Gastrocnemius medialis (tissue), 4 donors: Measurements from ENCODE around the gene PPP3CA. TPM values are rescaled to one million over a fixed set of nuclear protein-coding genes. Genes with fewer than 3 reads are reported as not detected.

Experiments used
- ATAC-seq, 2 donors: fragments of 150-250 bp; one replicate each; pipeline ENCODE4 v1.9.1; 2016
- DNase-seq, 2 donors: peaks; one replicate each; pipeline ENCODE4 v3.0.0-alpha.2; 2019
- H3K27ac ChIP-seq, 4 donors: fragments of 200-600 bp; sonication (generic); 1 replicate in 1 of 4; 2 replicates in 3 of 4; pipeline ENCODE4 v1.5.1; 2016 to 2018; ENCODE audit warnings: mild to moderate bottlenecking in 2 of 4, moderate library complexity in 1 of 4
- H3K27me3 ChIP-seq, 3 donors: fragments of 200-600 bp; sonication (generic) in 2 of 3; 1 replicate in 1 of 3; 2 replicates in 2 of 3; pipeline versions ENCODE4 v1.5.1 to v1.6.0; 2016 to 2019; ENCODE audit warnings: mild to moderate bottlenecking in 1 of 3, moderate library complexity in 1 of 3
- H3K36me3 ChIP-seq, 2 donors: fragments of 200-600 bp; sonication (generic) in 1 of 2; one replicate each; pipeline ENCODE4 v1.5.1; 2017 to 2018
- H3K4me1 ChIP-seq, 2 donors: fragments of 200-600 bp; sonication (generic) in 1 of 2; one replicate each; pipeline ENCODE4 v1.5.1; 2016 to 2017; ENCODE audit warnings: mild to moderate bottlenecking in 2 of 2
- H3K4me3 ChIP-seq, 4 donors: fragments of 200-600 bp; sonication (generic) in 3 of 4; 1 replicate in 1 of 4; 2 replicates in 3 of 4; pipeline ENCODE4 v1.5.1; 2016 to 2019; ENCODE audit warnings: mild to moderate bottlenecking in 2 of 4
- H3K9me3 ChIP-seq, 3 donors: fragments of 200-600 bp; sonication (generic) in 2 of 3; 1 replicate in 1 of 3; 2 replicates in 2 of 3; pipeline ENCODE4 v1.5.1; 2016 to 2019
- POLR2A ChIP-seq, 2 donors: fragments of 450-650 bp; IDR thresholded peaks; one replicate each; pipeline ENCODE4 v1.6.1; 2017; ENCODE audit warnings: antibody characterized with exemption in 2 of 2, mild to moderate bottlenecking in 2 of 2, moderate library complexity in 2 of 2
- in situ Hi-C, 4 donors: fragments of 200-750 bp; cut with MboI; loops; one replicate each; pipeline versions ENCODE4 v1.15.0 to v1.8.0; 2017; ENCODE audit warnings: low sequenced_read_pairs in 4 of 4
- intact Hi-C: fragments of 100-400 bp; cut with DNase I; formaldehyde crosslinking; loops from one replicate; pipeline ENCODE4 v1.15.1; 2023; ENCODE audit warnings: low total_unique reads
- total RNA-seq, 4 donors: library from RNA; depleted of rRNA; stranded (reverse); fragments of >200 nt; gene quantifications; one replicate each; pipeline versions ENCODE4 v1.1.0 to v1.2.3, GENCODE V29; 2016
- TF ChIP-seq, protein P1 (sequence below), 5 experiments: fragments of 450-650 bp in 3 of 5; fragments of 200-600 bp in 2 of 5; sonication (generic) in 2 of 5; IDR thresholded peaks in 4 of 5; conservative IDR thresholded peaks in 1 of 5; 1 replicate in 4 of 5; 2 replicates in 1 of 5; pipeline ENCODE4 v1.5.1; 2016 to 2019; ENCODE audit warnings: antibody characterized with exemption in 5 of 5, mild to moderate bottlenecking in 3 of 5, moderate library complexity in 3 of 5

PPP3CA gene
- total RNA-seq, 4 donors from 2014 or later, result 25.1 to 30.3 (median 26.7) TPM

GRCh38 chr4:101230801-101231426 lies 116.4 kb downstream of the PPP3CA start:
- no peak for DNase-seq
- intact Hi-C loops (loop anchor here (10.0 kb wide), 1 partner anchor 114 kb away; the partner anchor contains the start of gene PPP3CA), in situ Hi-C loops (no loop called here)
- ATAC-seq, result no peak
- peaks cover 28 to 30% of the 10 kb centered on the region in 2 donors for H3K4me1 ChIP-seq
- H3K4me3 ChIP-seq, result no peak overlapping the region
- no peak overlapping the region for H3K27ac ChIP-seq
- H3K36me3 ChIP-seq, result no peaks in the 10 kb centered on the region
- H3K27me3 ChIP-seq, result no peaks in the 10 kb centered on the region
- no peak for TF ChIP-seq POLR2A (IDR thresholded peaks at IDR 0.05)
- TF ChIP-seq, protein P1, sequence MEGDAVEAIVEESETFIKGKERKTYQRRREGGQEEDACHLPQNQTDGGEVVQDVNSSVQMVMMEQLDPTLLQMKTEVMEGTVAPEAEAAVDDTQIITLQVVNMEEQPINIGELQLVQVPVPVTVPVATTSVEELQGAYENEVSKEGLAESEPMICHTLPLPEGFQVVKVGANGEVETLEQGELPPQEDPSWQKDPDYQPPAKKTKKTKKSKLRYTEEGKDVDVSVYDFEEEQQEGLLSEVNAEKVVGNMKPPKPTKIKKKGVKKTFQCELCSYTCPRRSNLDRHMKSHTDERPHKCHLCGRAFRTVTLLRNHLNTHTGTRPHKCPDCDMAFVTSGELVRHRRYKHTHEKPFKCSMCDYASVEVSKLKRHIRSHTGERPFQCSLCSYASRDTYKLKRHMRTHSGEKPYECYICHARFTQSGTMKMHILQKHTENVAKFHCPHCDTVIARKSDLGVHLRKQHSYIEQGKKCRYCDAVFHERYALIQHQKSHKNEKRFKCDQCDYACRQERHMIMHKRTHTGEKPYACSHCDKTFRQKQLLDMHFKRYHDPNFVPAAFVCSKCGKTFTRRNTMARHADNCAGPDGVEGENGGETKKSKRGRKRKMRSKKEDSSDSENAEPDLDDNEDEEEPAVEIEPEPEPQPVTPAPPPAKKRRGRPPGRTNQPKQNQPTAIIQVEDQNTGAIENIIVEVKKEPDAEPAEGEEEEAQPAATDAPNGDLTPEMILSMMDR (IDR thresholded peaks at IDR 0.05 in 4 of 5, conservative IDR thresholded peaks at IDR 0.05 in 1 of 5), result no peak
- H3K9me3 ChIP-seq, result no peaks in the 10 kb centered on the region

GRCh38 chr4:101229116-101229515 lies 118.2 kb downstream of the PPP3CA start:
- Histone ChIP-seq H3K4me1 (peaks cover 45 to 48% of the 10 kb centered on the region in 2 donors), H3K36me3 (no peaks in the 10 kb centered on the region), H3K27ac (no peak overlapping the region), H3K27me3 (no peaks in the 10 kb centered on the region), H3K4me3 (no peak overlapping the region), H3K9me3 (no peaks in the 10 kb centered on the region)
- intact Hi-C loops, result no loop called here
- in situ Hi-C loops, result no loop called here
- DNase-seq (no peak), ATAC-seq (no peak)
- no peak for TF ChIP-seq POLR2A (IDR thresholded peaks at IDR 0.05)
- TF ChIP-seq, protein P1 (IDR thresholded peaks at IDR 0.05 in 4 of 5, conservative IDR thresholded peaks at IDR 0.05 in 1 of 5), result no peak

DNA sequence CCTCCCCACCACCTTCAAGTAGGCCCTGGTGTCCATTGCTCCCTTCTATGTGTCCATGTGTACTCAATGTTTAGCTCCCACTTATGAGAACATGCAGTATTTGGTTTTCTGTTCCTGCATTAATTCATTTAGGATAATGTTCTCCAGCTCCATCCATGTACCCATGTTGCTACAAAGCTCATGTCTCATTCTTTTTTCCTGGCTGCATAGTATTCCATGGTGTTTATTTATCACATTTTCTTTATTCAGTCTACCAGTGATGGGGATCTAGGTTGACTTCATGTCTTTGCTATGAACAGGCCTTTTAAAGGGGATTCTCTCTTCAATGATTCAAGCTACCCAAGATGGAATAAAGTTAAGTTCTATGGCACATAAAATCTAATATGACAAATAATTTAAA lies 119.6 kb downstream of the PPP3CA start:
- no peaks in the 10 kb centered on the region for H3K36me3 ChIP-seq
- in situ Hi-C loops, result no loop called here
- TF ChIP-seq POLR2A (IDR thresholded peaks at IDR 0.05), result no peak
- TF ChIP-seq, protein P1 (IDR thresholded peaks at IDR 0.05 in 4 of 5, conservative IDR thresholded peaks at IDR 0.05 in 1 of 5), result no peak
- H3K9me3 ChIP-seq, result no peaks in the 10 kb centered on the region
- peaks cover 55 to 60% of the 10 kb centered on the region in 2 donors for H3K4me1 ChIP-seq
- intact Hi-C loops, result no loop called here
- DNase-seq (no peak), ATAC-seq (no peak)
- no peak overlapping the region for H3K27ac ChIP-seq
- H3K27me3 ChIP-seq, result no peaks in the 10 kb centered on the region
- no peak overlapping the region for H3K4me3 ChIP-seq

DNA sequence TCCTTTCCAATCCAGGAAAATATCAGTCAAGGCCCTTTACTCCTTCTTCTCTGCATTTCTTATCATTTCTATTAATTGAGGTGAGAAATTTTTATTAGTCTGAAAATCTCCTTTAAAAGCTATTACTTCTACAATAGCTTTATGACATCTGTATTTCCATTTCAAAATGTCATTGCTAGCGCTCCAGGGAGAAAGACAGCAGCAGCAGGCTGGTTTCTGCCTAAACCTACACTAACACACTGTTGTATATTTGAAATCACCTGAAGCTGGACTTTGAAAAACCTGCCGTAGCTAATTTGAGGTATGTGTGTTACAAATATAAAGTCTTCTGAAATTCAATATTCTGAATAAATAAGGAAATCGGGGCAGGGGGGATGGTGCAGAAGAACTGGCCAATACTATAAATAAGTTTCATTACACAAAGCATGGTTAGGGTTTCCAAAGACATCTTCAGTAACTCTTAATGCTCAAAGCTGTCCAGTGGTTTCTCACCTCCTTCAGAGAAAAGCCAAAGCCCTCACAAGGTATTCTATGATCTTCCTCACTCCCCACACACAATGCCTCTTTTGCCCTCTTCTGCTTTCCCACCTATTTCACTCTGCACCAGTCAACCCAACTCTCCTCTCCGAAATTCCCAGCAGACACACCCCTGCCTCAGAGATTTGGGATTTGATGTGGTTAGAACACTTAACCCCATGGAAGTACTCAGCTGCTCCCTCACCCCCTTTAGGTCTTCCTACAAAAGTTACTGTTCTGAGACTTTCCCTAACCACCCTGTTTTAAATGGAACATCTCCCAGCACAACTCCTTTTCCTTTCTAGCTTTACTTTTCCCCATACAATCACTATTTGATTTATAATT lies 122.7 kb downstream of the PPP3CA start:
- ATAC-seq (peak; percentile 39 to 86), DNase-seq (no peak)
- H3K4me3 ChIP-seq, result no peak overlapping the region
- peaks cover 55 to 66% of the 10 kb centered on the region in 2 donors for H3K4me1 ChIP-seq
- no peaks in the 10 kb centered on the region for H3K27me3 ChIP-seq
- in situ Hi-C loops (loop anchor here in 1 of 4 donors (25.0 kb wide), 1 partner anchor 113 kb away; the partner anchor contains the start of gene PPP3CA), intact Hi-C loops (no loop called here)
- H3K9me3 ChIP-seq, result no peaks in the 10 kb centered on the region
- no peak for TF ChIP-seq POLR2A (IDR thresholded peaks at IDR 0.05)
- H3K36me3 ChIP-seq, result no peaks in the 10 kb centered on the region
- no peak overlapping the region for H3K27ac ChIP-seq
